NCI-H1436 treated with DMSO at 0.1 percent for 48 hours (cell line): ENCODE measurements around the gene STEAP1.

Experiments
- DNase-seq: peaks from one replicate; lab custom pipeline; 2025; lab: John Stamatoyannopoulos, UW

The STEAP1 gene

DNA sequence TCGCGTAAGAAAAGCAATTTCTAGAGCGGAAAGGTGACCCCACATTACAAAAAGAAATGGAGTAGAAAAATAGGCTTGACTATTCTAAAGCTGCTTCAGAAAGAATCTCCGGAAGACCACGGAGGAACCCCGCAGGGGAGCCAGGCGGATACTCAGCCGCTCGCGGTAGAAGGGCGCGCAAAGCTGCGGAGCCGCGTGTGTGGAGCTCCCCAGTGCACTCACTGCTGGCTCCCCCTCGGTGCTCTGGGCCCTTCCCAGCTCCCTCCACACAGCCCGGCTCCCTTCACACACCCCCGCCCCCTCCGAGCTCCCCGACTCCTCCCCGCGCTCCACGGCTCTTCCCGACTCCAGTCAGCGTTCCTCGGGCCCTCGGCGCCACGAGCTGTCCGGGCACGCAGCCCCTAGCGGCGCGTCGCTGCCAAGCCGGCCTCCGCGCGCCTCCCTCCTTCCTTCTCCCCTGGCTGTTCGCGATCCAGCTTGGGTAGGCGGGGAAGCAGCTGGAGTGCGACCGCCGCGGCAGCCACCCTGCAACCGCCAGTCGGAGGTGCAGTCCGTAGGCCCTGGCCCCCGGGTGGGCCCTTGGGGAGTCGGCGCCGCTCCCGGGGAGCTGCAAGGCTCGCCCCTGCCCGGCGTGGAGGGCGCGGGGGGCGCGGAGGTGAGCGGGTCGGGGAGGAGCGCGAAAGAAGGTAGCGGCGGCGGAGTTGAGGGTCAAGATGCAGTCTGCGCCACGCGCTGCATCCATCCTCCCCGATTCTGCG is 57.3 kb downstream of the STEAP1 start, which contains the start of gene STEAP2:
Gene STEAP2 (plus strand): TSS at position 350 of the 758 bp plus-strand sequence. CDS start 13,343 bp downstream, outside the sequence.
- DNase-seq = no peak

DNA sequence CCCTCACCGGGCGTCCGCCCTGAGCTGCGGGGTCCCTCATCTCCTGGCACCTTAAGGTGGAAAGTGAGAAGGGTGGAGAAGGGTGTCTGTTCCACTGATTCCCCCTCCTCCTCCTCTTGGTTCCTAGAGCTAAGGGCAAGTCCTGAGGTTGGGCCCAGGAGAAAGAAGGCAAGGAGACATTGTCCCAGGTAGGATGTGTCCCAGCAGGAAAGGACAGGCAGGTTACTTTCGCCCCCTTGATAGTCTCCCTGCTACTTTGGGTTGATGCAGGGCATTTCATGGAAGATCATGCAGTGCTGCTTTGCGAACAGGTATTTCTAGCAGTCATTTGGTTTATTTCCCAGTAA is 57.9 kb downstream of the STEAP1 start:
- DNase-seq = no peak

DNA sequence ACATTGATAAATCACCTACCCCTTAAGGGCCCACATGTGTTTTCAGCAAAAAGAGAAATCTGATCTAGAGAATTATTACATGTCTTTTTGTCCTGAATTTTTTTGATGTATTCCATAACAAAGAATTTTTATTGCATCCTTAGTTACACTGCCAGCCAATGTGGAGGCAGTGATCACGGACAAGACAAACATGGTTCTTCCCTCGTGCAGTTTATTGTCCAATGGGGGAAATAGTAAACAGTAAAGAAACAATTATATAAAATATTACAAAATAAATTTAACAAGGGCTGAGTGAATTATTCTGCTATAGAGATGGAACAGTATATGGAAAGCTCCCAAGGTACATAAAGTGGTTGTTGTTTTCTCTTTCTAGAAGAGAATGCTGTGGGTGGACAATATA is 59.3 kb downstream of the STEAP1 start:
- DNase-seq = no peak
